GM21367 (cell line): Measurements from ENCODE around the gene SARS1.
"Not testable (repeated sequence)": the region's sequence is repeated elsewhere in the genome, so short reads cannot be mapped to it uniquely, and the experiment has no call there.

Source experiments
- ATAC-seq: cut with Tn5 transposase; IDR thresholded peaks from one replicate; pipeline ENCODE4 v1.9.1; 2021; ENCODE audit not compliant: unreplicated experiment

Gene SARS1

GRCh38 chr1:109272831-109273547, 59.3 kb downstream of the SARS1 start:
- no peak for ATAC-seq

GRCh38 chr1:109273570-109274288, 60.0 kb downstream of the SARS1 start:
- ATAC-seq: no peak

GRCh38 chr1:109274533-109275476, 61.1 kb downstream of the SARS1 start:
- no peak for ATAC-seq

GRCh38 chr1:109275706-109276345, 62.1 kb downstream of the SARS1 start:
- no peak for ATAC-seq

- ATAC-seq: peak; percentile 61
Measured at GRCh38 chr1:109277434-109278204, 63.9 kb downstream of the SARS1 start.

GRCh38 chr1:109279615-109280278, 66.0 kb downstream of the SARS1 start:
- ATAC-seq: no peak

- ATAC-seq: no peak
Measured at GRCh38 chr1:109280862-109281261, 67.1 kb downstream of the SARS1 start.

- no peak for ATAC-seq
Measured at GRCh38 chr1:109281680-109282496, 68.2 kb downstream of the SARS1 start.

- no peak for ATAC-seq
Measured at GRCh38 chr1:109282497-109282951, 68.8 kb downstream of the SARS1 start.

- peak; percentile 87 for ATAC-seq
Measured at GRCh38 chr1:109282952-109283747, 69.4 kb downstream of the SARS1 start, which contains the start of gene PSRC1. Gene PSRC1 (minus strand): TSS chr1:109283145.

GRCh38 chr1:109283748-109284600, 70.3 kb downstream of the SARS1 start:
- no peak for ATAC-seq

- not testable (repeated sequence) for ATAC-seq
Measured at GRCh38 chr1:109286762-109287161, 73.0 kb downstream of the SARS1 start.
